ENCODE results near the gene LIN9.
"Not testable (repeated sequence)": the region's sequence is repeated elsewhere in the genome, so short reads cannot be mapped to it uniquely, and the experiment has no call there.

The LIN9 gene, protein sequence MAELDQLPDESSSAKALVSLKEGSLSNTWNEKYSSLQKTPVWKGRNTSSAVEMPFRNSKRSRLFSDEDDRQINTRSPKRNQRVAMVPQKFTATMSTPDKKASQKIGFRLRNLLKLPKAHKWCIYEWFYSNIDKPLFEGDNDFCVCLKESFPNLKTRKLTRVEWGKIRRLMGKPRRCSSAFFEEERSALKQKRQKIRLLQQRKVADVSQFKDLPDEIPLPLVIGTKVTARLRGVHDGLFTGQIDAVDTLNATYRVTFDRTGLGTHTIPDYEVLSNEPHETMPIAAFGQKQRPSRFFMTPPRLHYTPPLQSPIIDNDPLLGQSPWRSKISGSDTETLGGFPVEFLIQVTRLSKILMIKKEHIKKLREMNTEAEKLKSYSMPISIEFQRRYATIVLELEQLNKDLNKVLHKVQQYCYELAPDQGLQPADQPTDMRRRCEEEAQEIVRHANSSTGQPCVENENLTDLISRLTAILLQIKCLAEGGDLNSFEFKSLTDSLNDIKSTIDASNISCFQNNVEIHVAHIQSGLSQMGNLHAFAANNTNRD

GRCh38 chr1:226308723-226309397 is at the start of gene LIN9:
LIN9 (minus strand) TSS chr1:226309164; CDS start chr1:226309139, 25 bp downstream.
- peak; percentile 97 for DNase-seq (ENCODE audit: low spot score)

- DNase-seq (ENCODE audit: low spot score): no peak
Observed at GRCh38 chr1:226357416-226357815, 48.5 kb upstream of the LIN9 start.

DNA sequence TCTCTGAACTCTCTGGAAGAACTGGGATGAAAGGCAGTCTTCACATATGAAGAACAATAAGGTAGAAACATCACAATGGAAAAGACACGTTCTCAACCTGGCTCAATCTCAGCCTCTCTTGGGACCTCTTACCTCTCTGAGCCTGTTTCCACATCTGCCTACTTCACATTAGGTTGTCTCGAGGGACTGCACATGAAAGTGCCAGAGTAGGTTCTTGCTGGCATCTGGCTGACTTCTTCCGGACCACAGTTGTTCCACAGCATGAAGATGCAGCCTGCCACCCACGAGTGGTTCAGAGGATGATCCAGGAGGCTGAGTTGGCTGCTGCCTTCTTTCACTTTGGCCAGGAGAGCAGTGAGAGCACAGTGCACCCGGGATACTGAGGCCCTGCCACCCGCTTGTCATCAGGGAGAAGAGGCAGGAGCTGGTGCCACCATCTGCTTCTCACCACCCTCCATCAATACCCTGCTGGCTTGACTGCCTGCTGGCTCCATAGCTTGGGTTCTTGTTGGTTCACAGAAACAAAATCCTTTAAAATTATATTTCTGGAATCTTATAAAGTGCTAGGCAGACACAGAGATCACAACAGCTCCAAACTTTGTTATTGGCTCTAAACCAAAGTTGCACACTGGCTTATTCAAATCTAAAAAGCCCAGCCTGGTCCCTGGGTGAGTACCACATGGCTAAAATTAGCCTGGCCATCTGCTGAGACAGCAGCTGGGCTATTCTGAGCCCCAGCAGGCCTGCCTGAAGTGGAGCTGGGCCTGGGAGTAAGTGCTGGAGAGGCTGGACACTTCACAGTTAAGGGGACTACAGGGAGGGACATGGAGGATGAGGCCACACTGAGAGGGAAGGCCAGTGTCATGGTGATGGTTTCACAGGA is 46.9 kb upstream of the LIN9 start:
- DNase-seq (ENCODE audit: low spot score): peak; percentile 68

DNA sequence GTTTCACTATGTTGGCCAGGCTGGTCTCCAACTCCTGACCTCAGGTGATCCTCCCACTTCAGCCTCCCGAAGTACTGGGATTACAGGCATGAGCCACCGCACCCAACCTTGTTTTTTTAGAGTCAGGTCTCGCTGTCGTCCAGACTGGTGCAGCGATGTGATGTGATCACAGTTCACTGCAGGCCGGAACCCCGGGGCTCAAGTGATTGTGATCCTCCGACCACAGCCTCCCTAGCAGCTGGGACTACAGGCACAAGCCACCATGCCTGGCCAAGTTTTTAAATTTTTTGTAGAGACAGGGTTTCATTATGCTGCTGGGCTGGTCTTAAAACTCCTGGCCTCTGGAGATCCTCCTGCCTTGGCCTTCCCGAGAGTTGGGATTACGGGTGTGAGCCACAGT is 46.1 kb upstream of the LIN9 start:
- no peak for DNase-seq (ENCODE audit: low spot score)

DNA sequence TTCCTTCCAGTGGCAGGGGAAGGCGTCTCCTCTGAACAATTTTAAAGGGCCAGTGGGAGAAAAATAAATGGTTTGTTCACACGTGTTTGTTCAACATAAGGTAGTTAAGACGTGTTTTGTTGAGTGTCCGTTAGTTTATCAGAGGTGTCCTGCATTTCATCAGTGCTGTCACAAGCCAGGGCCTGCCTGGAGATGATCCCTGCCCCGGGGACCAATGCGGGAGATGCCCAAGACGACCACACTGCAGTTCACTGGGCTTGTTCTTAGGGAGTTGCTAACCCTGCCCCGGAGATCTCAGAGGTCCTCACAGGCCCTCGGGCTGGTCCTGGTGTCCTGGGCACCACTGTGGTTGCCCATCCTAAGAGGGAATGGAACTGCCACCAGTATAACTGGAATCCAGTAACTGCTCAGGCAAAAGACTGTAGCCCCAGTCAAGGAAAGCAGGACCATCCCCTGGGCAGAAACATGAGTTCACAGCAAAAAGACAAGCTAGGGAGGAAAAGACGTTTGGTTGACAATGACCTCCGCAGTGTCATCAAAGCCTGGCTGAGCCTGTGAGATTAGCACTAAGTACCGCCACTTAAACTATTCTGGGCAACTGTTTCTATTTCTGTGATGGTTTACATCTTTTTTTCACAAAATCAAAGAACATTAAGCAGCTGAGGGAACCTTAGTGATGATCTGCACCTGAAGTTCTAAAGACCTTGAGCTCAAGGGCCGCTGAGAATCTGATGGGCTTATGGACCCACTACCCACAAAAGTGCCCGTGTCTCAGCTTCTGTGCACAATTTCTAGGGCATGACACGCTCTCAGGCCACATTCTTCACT is 44.9 kb upstream of the LIN9 start:
- DNase-seq (ENCODE audit: low spot score): no peak

GRCh38 chr1:226351709-226352108 is 42.7 kb upstream of the LIN9 start:
- no peak for DNase-seq (ENCODE audit: low spot score)

- DNase-seq (ENCODE audit: low spot score): no peak
Observed at GRCh38 chr1:226350519-226350865, 41.5 kb upstream of the LIN9 start.

DNA sequence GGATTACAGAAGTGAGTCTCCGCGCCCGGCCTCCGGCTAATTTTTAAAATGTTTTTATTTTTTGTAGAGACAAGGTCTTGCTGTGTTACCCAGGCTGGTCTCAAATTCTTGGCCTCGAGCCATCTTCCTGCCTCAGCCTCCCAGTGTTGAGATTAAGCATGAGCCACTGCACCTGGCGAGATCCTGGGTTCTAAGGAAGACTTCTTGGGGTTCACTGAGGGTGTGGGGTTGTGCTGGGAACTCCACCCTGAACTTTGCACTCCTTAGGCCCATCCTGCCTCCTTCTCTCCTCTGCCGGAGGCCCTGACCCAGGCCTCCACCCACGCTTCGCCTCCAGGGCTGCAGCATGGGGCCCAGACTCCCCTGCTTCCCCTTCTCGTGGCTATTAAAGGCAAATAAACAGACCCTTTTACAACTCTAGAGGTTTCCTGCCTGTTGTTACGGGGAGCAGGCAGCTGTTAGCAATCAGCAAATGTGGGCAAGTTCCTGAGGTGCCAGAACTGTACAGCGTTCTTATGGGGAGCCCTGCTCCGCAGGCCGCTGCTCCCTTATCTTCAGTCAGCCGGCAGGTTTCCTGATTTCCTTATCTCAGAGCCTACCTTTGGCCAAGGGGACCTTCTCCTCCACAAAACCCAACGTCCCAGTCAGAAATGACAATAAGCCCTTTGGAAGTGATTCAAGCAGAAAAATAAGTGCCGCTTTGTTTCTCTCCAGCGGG is 41.0 kb upstream of the LIN9 start:
- DNase-seq (ENCODE audit: low spot score): no peak

DNA sequence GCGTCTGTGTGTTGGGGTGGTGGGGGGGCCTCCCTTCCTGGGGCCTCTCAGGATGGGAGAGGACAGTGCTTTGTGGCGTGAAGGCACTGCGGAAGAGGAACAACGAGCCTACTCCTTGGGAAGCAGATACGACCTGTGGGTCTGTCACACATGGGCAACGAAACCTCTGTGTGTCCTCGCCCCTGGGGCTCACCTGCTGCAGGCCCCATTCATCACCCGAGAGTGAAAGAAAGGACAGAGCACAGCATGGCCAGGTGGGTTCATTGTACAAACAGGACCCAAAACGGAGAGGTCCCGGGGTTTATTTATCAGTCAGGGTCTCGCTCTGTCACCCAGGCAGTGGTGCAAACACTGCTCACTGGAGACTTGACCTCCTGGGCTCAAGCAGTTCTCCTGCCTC is 40.1 kb upstream of the LIN9 start:
- DNase-seq (ENCODE audit: low spot score): no peak

GRCh38 chr1:226344441-226345259 is 35.7 kb upstream of the LIN9 start:
- DNase-seq (ENCODE audit: low spot score): no peak

- DNase-seq (ENCODE audit: low spot score): no peak
Observed at GRCh38 chr1:226342656-226343055, 33.7 kb upstream of the LIN9 start.

GRCh38 chr1:226340111-226340510 is 31.1 kb upstream of the LIN9 start:
- DNase-seq (ENCODE audit: low spot score): not testable (repeated sequence)

DNA sequence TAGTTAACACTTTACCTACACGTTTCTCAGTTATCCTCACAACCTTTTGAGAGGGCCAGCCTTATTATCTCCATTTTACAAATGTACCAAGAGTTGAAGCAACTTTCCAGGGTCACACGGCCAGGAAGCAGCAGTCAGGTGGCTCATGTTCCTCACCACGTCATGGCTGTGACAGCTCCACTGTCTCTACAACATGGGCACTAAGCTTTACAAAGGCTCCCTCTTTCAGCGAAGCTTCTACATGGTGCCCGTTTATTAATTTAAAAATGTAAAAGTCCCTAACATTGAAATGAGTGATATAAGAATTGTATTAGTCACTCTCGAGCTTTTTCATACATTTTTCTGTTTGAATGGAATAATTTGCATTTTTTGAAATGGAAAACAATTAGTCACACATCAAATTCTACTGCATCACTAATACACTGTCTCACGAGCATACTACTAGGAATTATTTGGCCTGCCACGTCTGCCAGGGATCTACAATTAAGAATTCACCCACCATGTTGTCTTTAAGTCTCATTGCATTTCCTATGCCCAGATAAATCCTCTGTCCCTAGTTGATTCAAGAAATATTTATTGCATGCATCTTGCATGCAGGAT is 28.4 kb upstream of the LIN9 start:
- no peak for DNase-seq (ENCODE audit: low spot score)

DNA sequence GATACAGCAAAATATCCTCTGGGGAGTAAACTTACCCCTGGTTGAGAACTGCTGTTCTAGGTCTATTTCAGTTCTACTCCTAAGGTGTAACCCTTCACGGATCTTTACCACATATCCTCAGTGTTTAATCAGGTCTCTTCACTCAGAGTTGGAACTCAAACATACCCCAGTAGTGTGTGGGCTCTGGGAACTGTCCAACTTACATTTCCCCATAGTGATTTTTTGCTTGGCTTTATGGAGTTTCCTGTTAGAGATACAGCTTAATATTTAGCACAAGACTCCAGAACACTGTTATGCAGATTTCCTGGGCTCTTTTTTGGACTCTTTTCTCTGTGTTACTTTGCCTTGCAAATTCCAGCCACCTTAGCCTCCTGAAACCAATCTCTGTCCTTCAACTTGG is 26.7 kb upstream of the LIN9 start:
- no peak for DNase-seq (ENCODE audit: low spot score)

GRCh38 chr1:226332947-226333346 is 24.0 kb upstream of the LIN9 start:
- DNase-seq (ENCODE audit: low spot score): no peak

- DNase-seq (ENCODE audit: low spot score): no peak
Observed at GRCh38 chr1:226329237-226329636, 20.3 kb upstream of the LIN9 start.

- DNase-seq (ENCODE audit: low spot score): no peak
Observed at GRCh38 chr1:226327761-226328162, 18.8 kb upstream of the LIN9 start.

GRCh38 chr1:226325178-226325577 is 16.2 kb upstream of the LIN9 start:
- no peak for DNase-seq (ENCODE audit: low spot score)

GRCh38 chr1:226324479-226324878 is 15.5 kb upstream of the LIN9 start:
- no peak for DNase-seq (ENCODE audit: low spot score)

DNA sequence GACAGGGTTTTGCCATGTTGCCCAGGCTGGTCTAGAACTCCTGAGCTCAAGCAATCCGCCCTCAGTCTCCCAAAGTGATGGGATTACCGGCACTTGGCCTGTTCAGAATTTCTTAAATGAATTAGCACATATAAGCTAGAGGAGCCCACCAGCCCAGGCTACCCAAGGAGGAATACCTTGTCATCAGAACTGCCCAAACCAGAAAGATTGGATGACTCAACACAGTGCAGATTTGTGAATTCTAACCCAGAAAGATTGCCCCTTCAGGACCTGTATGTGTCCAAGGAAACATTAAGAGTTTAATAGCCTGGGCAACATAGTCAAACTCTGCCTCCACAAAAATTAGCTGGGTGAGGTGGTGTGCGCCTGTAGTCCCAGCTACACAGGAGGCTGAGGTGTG is 14.0 kb upstream of the LIN9 start:
- DNase-seq (ENCODE audit: low spot score): no peak

Measured in D341Med (cell line).